ENCODE data around the gene FGF10.

The FGF10 gene

DNA sequence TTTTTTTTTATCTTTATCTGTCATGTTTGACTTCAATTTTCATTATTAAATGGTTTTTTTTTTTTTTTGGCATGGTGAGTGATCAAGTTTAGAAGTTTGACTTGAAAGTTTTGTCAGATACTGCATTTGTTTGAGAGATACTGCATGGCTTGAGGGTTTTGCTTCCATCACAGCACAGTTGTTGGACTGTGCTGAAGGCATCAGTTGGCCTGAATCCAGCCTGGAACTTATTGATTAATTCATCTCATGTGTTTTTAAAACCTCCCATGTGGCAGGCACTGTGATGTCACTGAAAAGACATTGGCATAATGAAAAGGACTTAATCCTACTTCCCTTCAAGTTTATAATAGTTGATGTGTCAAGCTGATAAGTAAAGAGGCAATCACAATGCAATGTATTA, 128.4 kb downstream of the FGF10 start:
- H3K9ac ChIP-seq (ENCODE audit: low read length in 2 of 2): no peak overlapping the region
- no peaks in the 10 kb centered on the region for H3K4me1 ChIP-seq (ENCODE audit: control insufficient read depth, insufficient read depth, low read length)
- H3K36me3 ChIP-seq (ENCODE audit: control insufficient read depth in 2 of 2, insufficient read depth in 2 of 2, low read length in 2 of 2): no peaks in the 10 kb centered on the region
- no peaks in the 10 kb centered on the region for H3K9me3 ChIP-seq (ENCODE audit: control insufficient read depth in 2 of 2, low read length in 2 of 2)
- no peaks in the 10 kb centered on the region for H3K27me3 ChIP-seq (ENCODE audit: control insufficient read depth in 1 of 2, insufficient read depth in 2 of 2, low read length in 2 of 2)
- no peak overlapping the region for H3K27ac ChIP-seq (ENCODE audit: low read length)
- H3K4me3 ChIP-seq (ENCODE audit: low read length in 2 of 2): no peak overlapping the region

GRCh38 chr5:44257653-44258365, 131.4 kb downstream of the FGF10 start:
- no peak overlapping the region for H3K27ac ChIP-seq (ENCODE audit: low read length)
- no peak overlapping the region for H3K4me3 ChIP-seq (ENCODE audit: low read length in 2 of 2)
- no peaks in the 10 kb centered on the region for H3K9me3 ChIP-seq (ENCODE audit: control insufficient read depth in 2 of 2, low read length in 2 of 2)
- H3K4me1 ChIP-seq (ENCODE audit: control insufficient read depth, insufficient read depth, low read length): no peaks in the 10 kb centered on the region
- no peaks in the 10 kb centered on the region for H3K36me3 ChIP-seq (ENCODE audit: control insufficient read depth in 2 of 2, insufficient read depth in 2 of 2, low read length in 2 of 2)
- H3K27me3 ChIP-seq (ENCODE audit: control insufficient read depth in 1 of 2, insufficient read depth in 2 of 2, low read length in 2 of 2): no peaks in the 10 kb centered on the region
- no peak overlapping the region for H3K9ac ChIP-seq (ENCODE audit: low read length in 2 of 2)

DNA sequence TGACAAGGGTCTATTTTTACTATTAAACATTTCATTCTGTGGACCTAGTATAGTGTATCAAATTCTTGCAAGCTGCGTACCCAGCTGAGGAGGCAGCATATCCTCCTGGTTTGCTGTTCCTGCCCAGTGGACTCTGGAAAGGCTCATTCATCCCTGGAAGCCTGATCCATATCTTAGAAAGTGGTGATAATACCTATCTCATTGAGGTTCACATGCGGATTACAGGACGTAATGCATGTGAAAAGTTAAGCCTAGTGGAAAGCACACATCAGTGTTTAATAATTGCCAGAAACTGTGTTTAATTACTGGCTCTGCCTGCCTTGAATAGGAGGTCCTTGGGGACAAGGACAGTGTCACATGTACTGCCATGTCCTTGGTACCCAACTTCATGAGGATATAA, 132.0 kb downstream of the FGF10 start:
- Histone ChIP-seq H3K4me1 (ENCODE audit: control insufficient read depth, insufficient read depth, low read length) (no peaks in the 10 kb centered on the region), H3K9me3 (ENCODE audit: control insufficient read depth in 2 of 2, low read length in 2 of 2) (no peaks in the 10 kb centered on the region), H3K36me3 (ENCODE audit: control insufficient read depth in 2 of 2, insufficient read depth in 2 of 2, low read length in 2 of 2) (no peaks in the 10 kb centered on the region), H3K27ac (ENCODE audit: low read length) (no peak overlapping the region), H3K27me3 (ENCODE audit: control insufficient read depth in 1 of 2, insufficient read depth in 2 of 2, low read length in 2 of 2) (no peaks in the 10 kb centered on the region), H3K9ac (ENCODE audit: low read length in 2 of 2) (no peak overlapping the region), H3K4me3 (ENCODE audit: low read length in 2 of 2) (no peak overlapping the region)

Measured in stomach smooth muscle (tissue), 2 donors.